PC-3 (cell line): ENCODE data around the gene RPLP2. TPM values are rescaled to one million over a fixed set of nuclear protein-coding genes. Genes with fewer than 3 reads are reported as not detected.

Experiments used
- ATAC-seq: fragments of 200-7000 bp; cut with Tn5 transposase; 2 replicates; pipeline ENCODE4 v1.9.1; 2020; ENCODE audit warnings: mild to moderate bottlenecking, moderate library complexity
- BruUV-seq: library from RNA; stranded (reverse); fragments of 400-500 nt; replicated peaks from 2 replicates; lab custom pipeline; 2021; lab: Mats Ljungman, UMichigan
- CTCF ChIA-PET: fragments of 300-600 bp; sonication (Branson Sonifier 250); formaldehyde crosslinking; loops from one replicate; lab custom pipeline; 2022; ENCODE audit warnings: antibody characterized with exemption; lab: Charles Lee
- POLR2A ChIA-PET: fragments of 300-600 bp; sonication (Branson Sonifier 250); formaldehyde crosslinking; loops from one replicate; lab custom pipeline; 2022; ENCODE audit warnings: antibody characterized with exemption; ENCODE audit not compliant: unreplicated experiment; lab: Charles Lee
- DNase-seq: peaks from one replicate; pipeline ENCODE4 v3.0.0-alpha.2; 2015
- H2AFZ ChIP-seq: fragments of 300-600 bp; sonication (generic); 2 replicates; pipeline ENCODE4 v1.6.0; 2016; ENCODE audit warnings: antibody characterized with exemption, low read length
- H3F3A ChIP-seq: fragments of 300-600 bp; sonication (generic); one replicate; pipeline ENCODE4 v1.6.0; 2017; ENCODE audit warnings: antibody characterized with exemption, low read length, control low read depth, mild to moderate bottlenecking; ENCODE audit not compliant: unreplicated experiment
- H3K27ac ChIP-seq: fragments of 300-600 bp; sonication (generic); 2 replicates; pipeline ENCODE4 v1.5.1; 2016; ENCODE audit warnings: mild to moderate bottlenecking, low read length
- H3K27me3 ChIP-seq: fragments of 300-600 bp; sonication (generic); 2 replicates; pipeline ENCODE4 v1.6.1; 2016; ENCODE audit warnings: low read length, mixed read lengths
- H3K36me3 ChIP-seq: fragments of 300-600 bp; sonication (generic); 2 replicates; pipeline ENCODE4 v1.6.1; 2016; ENCODE audit warnings: low read depth, mixed run types, low read length, mixed read lengths
- H3K4me1 ChIP-seq: fragments of 300-600 bp; sonication (generic); 2 replicates; pipeline ENCODE4 v1.5.1; 2016; ENCODE audit warnings: low read length; ENCODE audit not compliant: insufficient read depth
- H3K4me2 ChIP-seq: fragments of 300-600 bp; sonication (generic); 2 replicates; pipeline ENCODE4 v1.6.0; 2016; ENCODE audit warnings: low read length
- H3K4me3 ChIP-seq: fragments of 300-600 bp; sonication (generic); 2 replicates; pipeline ENCODE4 v1.5.1; 2016; ENCODE audit warnings: mild to moderate bottlenecking, low read length, mixed read lengths
- H3K79me2 ChIP-seq: fragments of 300-600 bp; sonication (generic); 2 replicates; pipeline ENCODE4 v1.6.1; 2017; ENCODE audit warnings: low read length, mixed read lengths
- H3K9ac ChIP-seq: fragments of 300-600 bp; sonication (generic); 2 replicates; pipeline ENCODE4 v1.6.0; 2016; ENCODE audit warnings: mild to moderate bottlenecking, low read length
- H3K9me2 ChIP-seq: fragments of 300-600 bp; sonication (generic); replicated peaks from 2 replicates; pipeline ENCODE4 v1.6.1; 2016; ENCODE audit warnings: mixed run types, low read length, mixed read lengths
- H3K9me3 ChIP-seq: fragments of 300-600 bp; sonication (generic); 2 replicates; pipeline ENCODE4 v1.6.1; 2016; ENCODE audit warnings: low read length, mixed read lengths
- H4K20me1 ChIP-seq: fragments of 300-600 bp; sonication (generic); 2 replicates; pipeline ENCODE4 v1.6.1; 2016; ENCODE audit warnings: low read length, mixed read lengths
- CTCF ChIP-seq: fragments of 300-600 bp; sonication (generic); conservative IDR thresholded peaks from 2 replicates; pipeline ENCODE4 v1.5.1; 2017; ENCODE audit warnings: antibody characterized with exemption, low read depth, mild to moderate bottlenecking, low read length
- EZH2 ChIP-seq: fragments of 300-600 bp; sonication (generic); IDR thresholded peaks from one replicate; pipeline ENCODE4 v1.6.1; 2017; ENCODE audit warnings: antibody characterized with exemption, mild to moderate bottlenecking, low read length; ENCODE audit not compliant: unreplicated experiment
- EZH2phosphoT487 ChIP-seq: fragments of 300-600 bp; sonication (generic); IDR thresholded peaks from 2 replicates; pipeline ENCODE4 v1.6.1; 2018; ENCODE audit warnings: mild to moderate bottlenecking, antibody characterized with exemption, low read length, borderline replicate concordance
- intact Hi-C: fragments of 100-400 bp; cut with micrococcal nuclease; formaldehyde crosslinking; loops from 2 replicates; pipeline ENCODE4 v1.9.0; 2023
- total RNA-seq: library from RNA; depleted of rRNA; stranded (reverse); fragments of >200 nt; gene quantifications from 2 replicates; pipeline ENCODE4 v1.2.3, GENCODE V29; 2014

Gene RPLP2
- total RNA-seq, 1 experiment from 2014 or later, result 897 TPM

GRCh38 chr11:791658-792534 lies 17.9 kb upstream of the RPLP2 start:
- Histone ChIP-seq H3K79me2 (peaks cover 16% of the 10 kb centered on the region), H3K9me2 (no peaks in the 10 kb centered on the region), H3K4me2 (no peak overlapping the region), H2AFZ (no peak overlapping the region), H3K27me3 (no peaks in the 10 kb centered on the region), H3K36me3 (no peaks in the 10 kb centered on the region; the same call in 1 of the 2 replicates), H3K4me3 (no peak overlapping the region), H3K27ac (no peak overlapping the region), H3K9me3 (no peaks in the 10 kb centered on the region), H3F3A (peaks cover 4% of the 10 kb centered on the region), H3K4me1 (peaks cover 16% of the 10 kb centered on the region), H3K9ac (no peak overlapping the region), H4K20me1 (no peaks in the 10 kb centered on the region)
- intact Hi-C loops, result no loop called here
- TF ChIP-seq EZH2, result no peak
- no peak for TF ChIP-seq CTCF
- TF ChIP-seq EZH2phosphoT487, result no peak
- no peak for DNase-seq
- POLR2A ChIA-PET, result no interaction called here
- CTCF ChIA-PET, result interaction anchor here (0.6 kb wide), 1 partner anchor 1041 kb away, joined by 14 read pairs; no protein-coding TSS in a partner anchor
- BruUV-seq, result no TSS peak
- no peak for ATAC-seq

DNA sequence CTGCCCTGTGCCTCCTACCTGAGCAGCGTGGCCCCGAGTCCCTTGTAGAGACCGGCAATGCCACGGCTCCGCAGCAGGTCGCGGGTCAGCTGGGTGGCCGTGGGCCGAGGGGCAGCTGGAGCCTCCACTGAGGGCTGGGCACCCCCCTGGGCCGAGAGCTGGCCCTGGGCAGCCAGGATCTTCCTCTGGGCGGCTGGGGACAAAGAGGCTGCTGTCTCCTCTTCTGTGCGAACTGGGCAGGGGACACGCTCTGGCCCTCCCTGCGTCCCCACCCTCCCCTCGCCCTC lies 17.3 kb upstream of the RPLP2 start:
- peaks cover 19% of the 10 kb centered on the region for H3K4me1 ChIP-seq
- DNase-seq (no peak), ATAC-seq (no peak)
- no TSS peak for BruUV-seq
- H3K4me3 ChIP-seq, result no peak overlapping the region
- H2AFZ ChIP-seq, result no peak overlapping the region
- peaks cover 4% of the 10 kb centered on the region for H3F3A ChIP-seq
- H3K9ac ChIP-seq, result no peak overlapping the region
- no peaks in the 10 kb centered on the region for H4K20me1 ChIP-seq
- TF ChIP-seq EZH2phosphoT487, result no peak
- TF ChIP-seq EZH2, result no peak
- no peak for TF ChIP-seq CTCF
- no peaks in the 10 kb centered on the region for H3K9me3 ChIP-seq
- H3K4me2 ChIP-seq, result no peak overlapping the region
- intact Hi-C loops, result no loop called here
- no peak overlapping the region for H3K27ac ChIP-seq
- H3K27me3 ChIP-seq, result no peaks in the 10 kb centered on the region
- H3K9me2 ChIP-seq, result no peaks in the 10 kb centered on the region
- H3K36me3 ChIP-seq, result no peaks in the 10 kb centered on the region; the same call in 1 of the 2 replicates
- peaks cover 21% of the 10 kb centered on the region for H3K79me2 ChIP-seq
- CTCF ChIA-PET, result no interaction called here
- POLR2A ChIA-PET, result no interaction called here

DNA sequence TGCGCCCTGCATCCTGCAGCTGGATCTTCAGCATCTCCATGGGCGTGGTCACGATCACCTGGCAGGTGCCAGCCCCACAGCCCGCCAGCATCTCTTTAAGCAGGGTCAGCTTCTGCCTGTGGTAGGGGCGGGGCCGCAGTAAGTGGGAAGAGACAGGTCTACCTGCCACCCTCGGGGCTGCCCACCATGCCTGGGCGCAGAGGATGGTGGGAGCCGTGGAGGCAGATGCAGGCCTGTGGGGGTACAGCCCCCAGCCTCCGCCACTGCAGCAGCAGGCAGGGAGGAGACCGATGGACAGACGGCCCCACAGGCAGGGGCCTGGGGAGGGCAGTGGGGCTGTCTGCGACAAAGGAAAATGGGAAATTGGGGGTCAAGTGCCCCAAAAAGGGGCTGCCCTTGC lies 16.9 kb upstream of the RPLP2 start:
- Histone ChIP-seq H3K36me3 (no peaks in the 10 kb centered on the region; the same call in 1 of the 2 replicates), H3K4me1 (peaks cover 19% of the 10 kb centered on the region), H3K9me3 (no peaks in the 10 kb centered on the region), H3K9me2 (no peaks in the 10 kb centered on the region), H3K27me3 (no peaks in the 10 kb centered on the region), H2AFZ (no peak overlapping the region), H3K79me2 (peaks cover 24% of the 10 kb centered on the region), H3F3A (peaks cover 4% of the 10 kb centered on the region), H3K27ac (no peak overlapping the region), H3K9ac (no peak overlapping the region), H4K20me1 (no peaks in the 10 kb centered on the region), H3K4me2 (no peak overlapping the region), H3K4me3 (no peak overlapping the region)
- DNase-seq, result no peak
- no peak for TF ChIP-seq EZH2
- no peak for TF ChIP-seq CTCF
- intact Hi-C loops, result no loop called here
- ChIA-PET POLR2A (no interaction called here), CTCF (no interaction called here)
- no peak for ATAC-seq
- BruUV-seq, result no TSS peak
